GM21367 (cell line): ENCODE data around the gene ASAP2.

Experiments
- ATAC-seq: cut with Tn5 transposase; IDR thresholded peaks from one replicate; pipeline ENCODE4 v1.9.1; 2021; ENCODE audit not compliant: unreplicated experiment

ASAP2 gene

DNA sequence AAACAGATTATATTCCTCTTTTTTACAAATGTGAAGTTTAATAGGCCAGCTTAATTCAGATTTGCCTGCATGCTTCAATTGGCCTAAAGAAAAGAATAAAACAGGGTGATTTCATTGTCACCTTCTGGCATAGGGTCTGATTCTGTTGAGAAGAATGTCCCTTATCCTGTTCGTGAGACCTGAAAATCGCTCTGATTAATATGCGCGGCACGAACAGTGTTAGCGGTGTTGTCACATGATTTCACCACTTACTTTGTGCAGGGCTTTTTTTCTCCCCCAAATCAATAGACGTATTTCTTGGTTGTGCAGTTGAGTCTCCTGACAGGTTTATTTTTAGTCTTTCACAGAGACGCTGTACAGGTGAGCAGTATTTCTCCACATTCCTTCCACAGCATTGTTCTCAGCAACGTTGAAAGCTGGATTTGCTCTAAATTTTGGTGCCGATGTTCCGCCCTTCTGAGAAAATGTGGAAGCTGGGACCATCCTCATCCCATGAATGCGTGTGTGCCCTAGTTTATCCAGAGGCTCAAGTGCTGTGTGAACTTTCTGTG, 134.8 kb downstream of the ASAP2 start:
- no peak for ATAC-seq

DNA sequence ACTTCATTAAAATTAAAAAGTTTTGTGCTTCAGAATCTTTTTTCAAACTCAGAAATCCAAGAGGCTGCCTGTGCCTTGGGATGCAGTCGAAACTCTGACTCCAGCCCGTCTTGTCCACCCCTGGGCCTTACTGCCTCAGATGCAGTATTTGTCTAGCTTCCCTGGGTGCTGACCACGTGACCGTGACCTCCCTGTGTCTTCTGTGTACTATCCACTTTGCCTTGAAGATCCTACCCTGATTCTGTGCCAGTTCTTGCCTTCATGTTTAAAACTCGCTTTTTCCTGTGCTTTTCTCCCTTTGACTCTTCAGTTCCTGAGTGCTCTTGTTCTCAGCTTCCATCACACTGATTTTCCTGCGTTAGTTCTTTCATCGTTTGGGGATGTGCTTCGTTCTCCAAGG, 136.0 kb downstream of the ASAP2 start:
- no peak for ATAC-seq

DNA sequence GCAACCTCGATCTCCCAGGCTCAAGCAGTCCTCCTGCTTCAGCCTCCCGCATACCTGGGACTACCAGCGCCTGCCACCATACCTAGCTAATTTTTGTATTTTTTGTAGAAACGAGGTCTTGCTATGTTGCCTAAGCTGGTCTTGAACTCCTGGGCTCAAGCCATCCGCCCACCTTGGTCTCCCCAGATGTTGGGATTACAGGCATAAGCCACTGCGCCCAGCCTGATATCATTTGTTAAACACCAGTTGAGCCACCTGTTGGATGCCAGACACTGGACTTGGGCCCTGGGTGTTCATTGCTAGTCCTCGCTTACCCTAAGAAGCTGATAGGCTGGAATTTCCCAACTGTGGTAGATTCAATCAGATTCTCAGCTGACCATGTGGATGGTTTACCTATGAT, 136.9 kb downstream of the ASAP2 start:
- no peak for ATAC-seq

DNA sequence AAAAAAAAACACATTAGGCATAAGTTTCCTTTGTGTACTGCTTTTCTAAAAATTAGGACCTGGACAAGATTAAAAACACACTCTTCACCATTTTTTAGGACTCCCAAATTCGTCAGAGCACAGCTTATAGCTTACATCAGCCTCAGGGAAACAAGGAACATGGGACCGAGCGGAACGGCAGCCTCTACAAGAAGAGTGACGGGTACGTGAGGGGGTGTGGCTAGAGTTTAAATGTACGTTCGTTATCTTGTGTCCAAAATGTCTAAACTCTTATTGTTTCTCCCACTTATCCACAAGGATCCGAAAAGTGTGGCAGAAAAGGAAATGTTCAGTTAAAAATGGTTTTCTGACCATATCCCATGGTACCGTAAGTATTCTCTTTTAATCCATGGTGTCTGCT, 137.8 kb downstream of the ASAP2 start:
- ATAC-seq: no peak

DNA sequence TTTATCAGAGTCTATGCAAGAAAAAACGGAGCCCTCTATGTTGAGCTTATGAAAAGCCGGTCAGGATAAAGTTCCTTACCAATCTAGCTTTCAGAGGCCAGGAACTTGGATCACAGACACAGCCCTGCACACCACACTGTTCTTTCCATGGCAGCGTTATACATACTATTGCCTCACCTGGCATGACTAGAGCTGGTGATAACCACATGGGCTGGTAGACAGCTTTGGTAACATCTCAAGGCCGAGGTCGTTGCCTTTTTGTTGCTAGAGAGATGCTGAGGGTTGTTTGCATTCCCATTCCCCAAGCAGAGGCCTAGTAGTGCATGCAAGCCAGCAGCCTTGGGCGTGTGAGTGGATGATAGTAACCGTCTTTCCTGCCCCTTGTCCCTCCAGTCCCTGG, 138.7 kb downstream of the ASAP2 start:
- no peak for ATAC-seq

DNA sequence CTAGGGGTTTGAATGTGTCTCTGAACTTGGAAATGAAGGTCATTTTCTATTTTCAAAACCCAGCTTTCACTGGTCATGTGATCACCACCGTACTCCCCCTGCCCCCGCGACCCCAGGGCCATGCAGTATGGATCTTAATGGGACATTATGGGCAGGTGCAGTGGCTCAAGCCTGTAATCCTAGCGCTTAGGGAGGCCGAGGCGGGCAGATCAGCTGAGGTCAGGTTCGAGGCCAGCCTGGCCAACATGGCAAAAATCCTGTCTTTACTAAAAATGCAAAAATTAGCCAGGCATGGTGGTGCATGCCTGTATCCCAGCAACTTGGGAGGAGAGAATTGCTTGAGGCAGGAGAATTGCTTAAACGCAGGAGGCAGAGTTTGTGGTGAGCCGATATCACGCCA, 139.4 kb downstream of the ASAP2 start:
- no peak for ATAC-seq

DNA sequence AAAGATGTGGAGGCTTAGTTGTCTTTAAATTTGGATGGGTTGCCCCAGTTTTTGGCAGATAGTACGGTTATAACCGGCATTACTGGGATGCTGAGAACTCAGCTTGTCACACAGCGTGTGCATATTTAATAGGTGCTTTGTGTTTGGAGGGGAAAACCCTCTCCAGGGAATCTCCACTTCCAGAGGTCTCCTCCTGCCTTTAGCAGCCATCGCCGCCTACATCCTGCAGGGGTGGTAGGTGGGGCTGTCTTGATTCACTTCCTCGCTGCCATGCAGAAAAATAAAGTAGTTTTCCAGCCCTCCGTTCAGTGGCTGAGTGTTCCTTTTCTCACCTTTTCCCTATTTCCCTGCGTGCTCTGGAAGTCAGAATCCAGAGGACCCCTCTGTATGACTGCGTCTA, 140.3 kb downstream of the ASAP2 start:
- no peak for ATAC-seq

DNA sequence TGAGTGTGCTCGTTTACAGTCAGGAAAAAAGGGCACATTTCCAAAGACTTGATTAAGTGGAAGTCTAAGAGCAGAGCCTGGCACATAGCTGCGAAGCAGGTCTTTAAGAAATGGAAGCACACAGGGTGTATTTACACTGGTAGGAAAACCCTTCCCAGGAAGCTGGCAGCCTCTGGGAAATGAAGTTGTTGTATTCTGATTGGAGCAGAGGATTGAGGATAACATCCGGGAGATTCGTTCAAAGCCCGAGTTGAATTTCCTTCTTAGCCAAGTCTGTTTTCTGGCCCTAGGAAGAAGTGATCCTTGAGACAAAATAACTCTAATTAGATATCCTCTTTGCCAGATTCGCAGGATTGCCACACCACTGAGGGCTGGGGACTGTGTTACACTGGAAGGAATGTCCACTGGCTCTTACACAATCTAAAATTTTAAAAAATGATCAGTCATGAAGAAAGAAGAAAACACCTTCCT, 140.8 kb downstream of the ASAP2 start:
- ATAC-seq: no peak

DNA sequence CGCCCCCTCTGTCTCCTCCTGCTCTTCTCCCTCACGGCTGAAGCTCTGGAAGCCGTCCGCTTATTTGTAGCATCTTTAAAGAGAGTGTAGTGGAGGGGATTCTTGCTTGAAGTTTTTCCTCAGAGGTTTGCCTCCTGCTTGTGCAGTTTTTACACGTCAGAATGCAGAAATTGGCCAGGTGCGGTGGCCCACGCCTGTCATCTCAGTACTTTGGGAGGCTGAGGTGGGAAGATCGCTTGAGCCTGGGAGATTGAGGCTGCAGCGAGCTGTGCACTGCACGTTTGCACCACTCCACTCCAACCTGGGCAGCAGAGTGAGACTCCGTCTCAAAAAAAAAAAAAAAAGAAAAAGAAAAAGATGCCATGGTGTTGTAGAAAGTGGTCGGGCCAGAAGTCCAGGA, 147.7 kb downstream of the ASAP2 start:
- ATAC-seq: no peak

DNA sequence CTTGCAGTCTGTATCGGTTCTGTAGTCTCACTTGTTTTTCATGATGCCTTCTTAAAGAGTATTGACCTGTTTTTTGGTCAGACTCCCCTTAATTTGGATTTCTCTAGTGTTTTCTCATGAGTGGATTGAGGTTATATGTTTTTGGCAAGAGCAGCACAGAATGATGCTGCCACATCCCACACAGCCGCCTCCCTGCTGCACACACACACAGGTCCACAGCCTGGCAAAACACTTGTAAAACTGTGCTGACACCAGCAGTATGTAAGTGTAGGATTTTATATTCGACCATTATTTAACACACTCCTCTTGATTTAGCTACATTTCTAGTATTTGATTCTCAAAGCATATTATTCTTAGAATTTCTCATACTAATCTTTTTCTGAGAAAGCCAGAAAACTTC, 148.7 kb downstream of the ASAP2 start:
- no peak for ATAC-seq

DNA sequence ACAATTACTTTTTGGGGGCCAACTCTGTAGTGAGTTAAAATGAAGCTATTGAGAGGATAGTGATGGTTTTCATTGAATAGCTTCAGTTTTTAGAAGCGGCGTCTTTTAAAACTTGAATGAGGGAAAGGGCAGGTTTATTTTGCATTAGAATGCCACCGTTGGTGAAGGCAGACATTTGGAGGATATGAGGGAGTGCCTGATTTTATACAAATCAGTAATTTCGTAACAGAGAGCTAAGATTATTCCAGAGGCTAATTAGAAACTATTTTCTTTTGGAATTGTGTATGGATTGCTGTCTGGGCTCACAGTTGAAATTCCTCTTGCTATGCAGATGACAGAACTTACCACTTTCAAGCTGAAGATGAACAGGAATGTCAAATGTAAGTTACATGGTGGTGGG, 149.1 kb downstream of the ASAP2 start:
- no peak for ATAC-seq

DNA sequence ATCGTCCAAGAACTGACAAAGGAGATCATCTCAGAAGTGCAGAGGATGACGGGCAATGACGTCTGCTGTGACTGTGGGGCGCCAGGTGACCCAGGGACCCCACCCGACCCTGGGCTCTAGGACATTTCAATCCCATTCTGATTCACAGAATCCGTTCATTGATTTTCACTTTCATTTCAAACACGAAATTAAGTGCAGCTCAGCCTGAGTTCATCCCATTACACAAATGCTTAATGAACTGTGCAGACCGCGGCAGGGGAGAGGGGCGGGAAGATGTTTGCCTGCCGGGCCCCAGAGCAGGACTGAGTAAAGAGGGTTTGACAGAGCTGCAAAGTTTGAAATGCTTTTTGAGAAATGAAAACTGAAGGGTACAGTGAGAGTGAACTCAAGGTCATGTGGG, 149.6 kb downstream of the ASAP2 start:
- no peak for ATAC-seq

DNA sequence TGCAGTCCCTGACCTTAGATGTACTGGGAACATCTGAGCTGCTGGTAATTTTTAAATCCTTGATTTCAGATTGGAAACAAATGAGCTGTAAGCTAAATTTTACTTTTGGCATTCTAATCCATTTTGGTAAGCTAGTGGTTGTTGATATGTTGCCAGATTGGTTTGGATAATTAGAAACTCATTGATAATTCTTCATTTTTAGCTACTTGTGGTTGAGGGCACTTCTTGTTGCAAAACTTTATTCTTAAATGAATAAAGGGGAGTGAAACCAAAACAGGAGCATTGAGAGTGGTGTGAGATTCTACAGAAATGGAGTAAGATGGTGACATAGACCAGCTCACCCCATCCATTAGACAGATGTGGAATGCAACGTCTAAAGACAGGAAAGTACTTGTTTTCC, 152.2 kb downstream of the ASAP2 start:
- no peak for ATAC-seq

DNA sequence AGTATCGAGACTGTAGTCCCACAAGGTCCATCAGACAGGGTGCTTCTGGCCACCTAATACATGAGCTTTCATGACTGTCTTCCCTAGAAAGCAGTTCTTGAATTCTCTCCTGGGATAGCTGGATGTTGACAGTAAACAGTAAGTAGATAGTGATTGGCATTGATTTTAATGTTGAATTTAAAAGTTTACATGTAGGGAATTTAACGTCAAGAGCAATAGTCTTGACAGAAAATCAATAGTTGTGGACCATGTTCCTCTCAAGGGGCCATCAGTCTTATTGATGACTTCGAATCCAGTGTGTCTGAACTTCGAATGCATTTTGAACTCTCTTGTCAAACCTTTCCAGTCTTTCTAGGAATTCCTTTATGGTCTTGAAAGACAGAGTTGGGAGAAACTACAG, 152.9 kb downstream of the ASAP2 start:
- no peak for ATAC-seq

DNA sequence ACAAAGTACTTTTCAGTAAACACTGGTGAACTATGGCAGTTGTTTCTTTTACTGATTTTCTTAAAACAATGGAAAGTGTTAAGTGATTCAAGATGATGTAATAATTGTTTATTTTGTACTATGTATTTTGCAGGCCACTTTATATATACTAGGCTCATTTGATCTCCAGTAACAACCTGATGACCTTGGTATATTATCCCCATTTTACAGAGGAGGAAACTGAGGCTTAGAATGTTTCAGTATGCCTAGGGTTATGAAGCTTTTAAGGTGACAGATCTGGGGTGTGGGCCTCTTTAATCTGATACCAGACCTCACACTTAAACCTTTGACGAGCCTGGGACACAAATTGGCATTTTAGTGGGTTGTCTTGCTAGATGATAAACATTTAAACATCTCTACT, 153.5 kb downstream of the ASAP2 start:
- no peak for ATAC-seq

DNA sequence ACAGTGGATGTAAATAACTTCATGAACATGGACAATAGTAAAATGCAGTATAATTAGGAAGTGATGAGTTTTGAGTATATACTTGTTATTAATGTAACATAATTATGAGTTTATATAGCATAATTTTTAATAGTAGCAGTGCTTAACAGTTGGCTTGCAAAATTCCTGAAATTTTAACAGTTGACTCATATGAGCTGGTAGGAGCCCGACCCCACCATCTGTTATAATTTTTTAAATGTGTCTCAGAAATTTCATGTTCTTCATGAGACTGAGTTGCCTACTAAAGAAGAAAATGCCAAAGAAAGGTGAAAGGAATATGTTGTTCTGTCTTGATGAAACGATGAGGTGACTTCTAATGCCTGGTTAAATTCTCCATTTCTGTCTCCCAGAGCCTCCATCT, 154.1 kb downstream of the ASAP2 start:
- no peak for ATAC-seq

DNA sequence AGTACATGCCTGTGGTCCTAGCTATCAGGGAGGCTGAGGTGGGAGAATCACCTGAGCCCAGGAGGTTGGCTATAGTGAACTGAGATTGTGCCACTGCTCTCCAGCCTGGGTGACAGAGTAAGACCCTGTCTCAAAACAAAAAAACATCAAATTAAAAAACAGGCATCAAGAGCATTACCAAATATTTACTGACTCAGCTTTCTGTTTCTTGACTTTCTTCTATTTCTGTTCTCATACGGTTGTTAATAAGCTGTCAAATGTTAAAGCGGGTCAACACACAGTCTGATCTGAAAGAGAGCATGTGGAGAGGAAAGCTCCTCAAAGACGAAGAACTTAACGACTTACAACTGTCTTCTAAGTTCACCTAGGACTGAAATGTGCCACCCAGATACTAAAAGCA, 157.8 kb downstream of the ASAP2 start:
- ATAC-seq: no peak

DNA sequence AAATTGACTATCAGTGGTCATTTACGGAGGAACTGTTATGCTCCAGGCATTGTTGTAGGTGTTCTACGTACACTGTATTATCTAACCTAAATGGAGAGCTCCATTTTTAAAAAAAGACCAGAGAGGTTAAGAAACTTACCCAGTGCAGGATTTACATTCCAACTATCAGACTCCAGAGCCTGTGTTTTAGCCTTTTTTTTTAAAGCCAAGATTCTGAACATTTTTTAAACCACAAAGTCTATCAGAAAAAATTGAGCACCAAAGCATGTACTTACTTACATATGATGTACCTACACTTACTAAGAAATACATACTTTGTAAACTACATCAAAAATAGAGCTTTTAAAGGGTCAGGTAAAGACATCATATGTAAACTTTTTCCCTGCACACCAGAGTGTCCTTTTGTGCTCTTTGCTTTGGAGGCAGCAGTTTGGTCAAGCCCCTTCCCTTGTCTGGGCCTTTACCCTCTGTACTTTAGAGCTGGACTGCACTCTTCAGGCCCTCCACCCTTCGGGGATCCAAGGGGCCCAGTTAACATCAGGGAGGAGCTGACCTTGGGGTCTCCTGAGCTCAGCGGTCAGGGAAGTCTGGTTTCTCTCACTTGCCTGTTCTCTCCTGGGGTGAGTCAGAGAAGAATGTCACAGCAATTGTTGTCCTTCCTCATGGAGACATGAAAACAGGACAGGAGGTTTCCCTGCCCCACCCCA, 158.3 kb downstream of the ASAP2 start:
- ATAC-seq: no peak

DNA sequence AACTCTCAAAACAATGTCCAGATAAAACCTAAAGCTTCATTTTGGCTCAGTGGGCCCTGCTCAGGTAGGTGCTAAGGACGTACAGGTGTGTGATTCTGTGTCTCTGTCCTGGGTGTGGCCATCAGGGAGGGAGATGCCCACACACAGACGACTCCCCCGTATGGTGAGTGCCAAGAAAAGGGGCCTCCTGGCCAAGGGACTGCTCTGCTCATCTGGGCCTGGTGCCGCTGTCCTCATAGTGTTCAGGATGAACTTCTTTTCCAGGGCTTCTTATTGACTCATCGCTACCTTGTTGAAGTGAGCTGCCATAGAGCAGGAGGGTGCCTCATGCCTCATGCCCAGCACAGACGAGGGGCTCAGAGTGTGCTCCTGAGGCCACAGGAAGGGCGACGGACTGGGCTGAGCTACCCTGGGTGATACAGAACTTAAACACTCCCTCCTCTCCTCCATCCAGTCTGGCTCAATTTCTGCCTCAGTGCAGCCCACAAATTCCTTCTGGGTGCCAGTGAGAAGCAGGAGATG, 158.9 kb downstream of the ASAP2 start:
- no peak for ATAC-seq

DNA sequence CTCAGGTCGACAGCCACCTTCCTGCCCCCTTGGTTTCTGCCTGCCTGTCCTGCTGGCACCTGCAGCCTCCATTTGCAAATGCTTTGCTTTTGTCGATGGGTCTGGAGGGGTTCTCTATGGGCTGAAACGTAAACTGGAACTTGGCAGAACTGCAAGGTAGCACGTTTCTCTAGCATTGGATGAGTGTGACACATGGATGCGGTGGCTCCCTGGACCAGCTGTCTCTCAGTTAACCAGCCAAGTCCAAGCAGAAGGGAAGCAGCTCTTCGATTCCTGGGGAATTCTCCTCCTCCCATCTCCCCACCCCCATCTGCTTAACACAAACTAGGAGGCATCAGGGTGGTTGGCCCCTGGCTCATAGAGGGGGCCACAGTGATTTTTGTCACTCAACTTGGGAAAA, 159.4 kb downstream of the ASAP2 start:
- no peak for ATAC-seq

DNA sequence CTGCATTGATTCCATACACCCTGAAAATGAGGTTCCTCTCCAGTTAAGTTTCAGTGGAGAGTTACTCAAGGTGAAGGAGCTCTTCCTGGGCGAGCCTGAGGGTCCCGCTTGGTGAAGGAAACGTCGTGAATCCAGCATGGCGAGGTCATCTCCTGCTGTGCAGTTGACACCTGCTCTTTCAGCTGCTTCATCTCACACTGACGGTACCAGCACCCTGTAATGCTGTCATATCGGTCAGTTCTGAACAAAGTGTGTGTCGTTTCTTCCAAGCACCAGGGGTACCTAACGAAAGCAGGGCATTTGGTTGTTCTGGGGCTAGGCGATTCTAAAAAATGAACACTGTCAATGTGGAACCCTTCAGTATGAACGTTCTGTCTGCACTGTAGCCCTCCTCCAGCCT, 164.1 kb downstream of the ASAP2 start:
- no peak for ATAC-seq

DNA sequence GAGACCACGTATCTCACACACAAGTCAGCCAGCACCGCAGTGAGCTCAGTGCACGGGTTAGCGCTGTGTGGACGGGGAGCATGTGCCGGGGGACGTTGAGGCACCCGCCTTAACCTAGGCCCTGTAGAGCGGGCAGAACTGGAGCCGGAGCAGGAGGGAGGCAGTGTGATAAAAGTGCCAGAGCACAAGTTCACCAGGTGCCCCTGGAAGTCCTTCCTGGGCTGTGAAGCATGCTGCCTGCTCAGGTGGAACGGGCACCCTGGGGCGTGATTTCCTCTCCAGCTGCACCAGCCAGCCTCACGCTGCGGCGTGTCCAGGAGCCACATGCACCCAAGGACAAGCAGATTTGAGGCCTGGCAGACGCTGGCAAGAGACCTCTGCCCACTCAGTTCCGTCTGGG, 166.4 kb downstream of the ASAP2 start:
- no peak for ATAC-seq

DNA sequence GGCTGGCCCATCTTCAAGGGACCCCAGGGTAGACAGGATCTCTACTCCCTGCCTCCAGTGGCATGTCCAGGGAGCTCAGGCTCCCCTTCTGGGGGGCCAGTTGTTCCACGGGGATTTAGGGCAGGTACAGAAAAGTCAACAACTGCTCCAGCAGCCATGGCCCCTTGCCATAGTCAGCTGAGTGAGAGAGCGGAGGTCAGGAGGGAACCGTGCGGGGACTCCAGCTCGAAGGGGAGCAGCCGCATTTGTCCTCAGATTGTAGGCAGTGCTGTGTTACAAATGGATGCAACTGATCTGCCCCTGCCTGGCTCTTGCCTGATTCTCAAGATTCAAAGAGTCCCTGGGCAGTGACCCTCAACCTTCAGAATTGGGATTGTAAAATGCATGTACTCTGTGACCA, 166.9 kb downstream of the ASAP2 start:
- ATAC-seq: no peak
